Mesothelial cell of epicardium (in vitro differentiated cells): ENCODE data around the gene TMEM131L. TPM values are rescaled to one million over a fixed set of nuclear protein-coding genes. Genes with fewer than 3 reads are reported as not detected.
A peak's percentile ranks its signal among the peaks of the same experiment; 100 is the strongest.

ENCODE experiments used
- DNase-seq, 2 experiments: peaks; one replicate each; pipeline ENCODE4 v3.0.0; 2021; ENCODE audit warnings: low spot score in 2 of 2; ENCODE audit not compliant: unreplicated experiment in 2 of 2
- H3K27ac Mint-ChIP-seq: 2 replicates; pipeline ENCODE4 v1.8.0; 2021; ENCODE audit warnings: mixed read lengths
- H3K27me3 Mint-ChIP-seq: 2 replicates; pipeline ENCODE4 v1.8.0; 2021; ENCODE audit warnings: low read depth, mixed read lengths
- H3K36me3 Mint-ChIP-seq: 2 replicates; pipeline ENCODE4 v1.8.0; 2021; ENCODE audit warnings: mixed read lengths
- H3K4me1 Mint-ChIP-seq: 2 replicates; pipeline ENCODE4 v1.8.0; 2021; ENCODE audit warnings: mixed read lengths
- H3K4me3 Mint-ChIP-seq: 2 replicates; pipeline ENCODE4 v1.8.0; 2021; ENCODE audit warnings: mild to moderate bottlenecking, moderate library complexity, mixed read lengths
- H3K9me3 Mint-ChIP-seq: 2 replicates; pipeline ENCODE4 v1.8.0; 2021; ENCODE audit warnings: mixed read lengths
- CTCF ChIP-seq: fragments of 200-600 bp; sonication (generic); IDR thresholded peaks from one replicate; pipeline ENCODE4 v1.5.0; 2021; ENCODE audit warnings: antibody characterized with exemption; ENCODE audit not compliant: unreplicated experiment
- total RNA-seq: library from RNA; stranded (reverse); gene quantifications from 3 replicates; pipeline ENCODE4 v1.2.1, GENCODE V29; 2021

TMEM131L gene
- total RNA-seq, 1 donor from 2014 or later = 13.9 TPM

DNA sequence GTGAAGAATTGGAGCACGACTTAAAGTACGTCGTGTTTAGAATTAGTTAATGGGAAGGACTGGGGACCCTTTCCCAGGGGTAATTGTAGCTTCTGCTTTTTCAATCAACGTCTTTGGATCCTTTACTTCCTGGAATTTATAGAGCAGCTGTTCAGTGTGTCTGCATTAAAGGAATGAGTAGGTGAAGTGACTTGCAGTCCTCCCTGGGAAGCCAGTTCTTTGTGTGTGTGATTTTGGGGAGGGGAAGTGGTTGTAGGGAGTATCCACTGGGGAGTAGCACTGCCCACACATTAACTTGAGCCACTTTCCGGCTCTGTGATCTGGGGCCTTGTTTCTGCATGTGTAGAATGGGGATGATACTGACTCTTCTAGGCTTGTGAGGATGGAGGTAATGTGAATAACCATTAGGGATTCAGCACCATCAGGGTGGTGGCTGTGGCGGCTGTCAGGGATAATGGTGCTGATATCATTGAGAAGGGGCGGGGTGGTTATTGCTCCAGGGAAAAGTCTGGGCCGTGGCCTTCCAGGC, 54.7 kb downstream of the TMEM131L start:
- Mint-ChIP-seq H3K27me3 (no peaks in the 10 kb centered on the region), H3K4me1 (peaks cover 43% of the 10 kb centered on the region), H3K4me3 (no peak overlapping the region), H3K36me3 (no peaks in the 10 kb centered on the region), H3K27ac (peak overlapping the region; percentile 43), H3K9me3 (peaks cover 6% of the 10 kb centered on the region)
- no peak for TF ChIP-seq CTCF
- no peak for DNase-seq

- Mint-ChIP-seq H3K27ac (no peak overlapping the region), H3K4me1 (peaks cover 43% of the 10 kb centered on the region), H3K9me3 (peaks cover 6% of the 10 kb centered on the region), H3K4me3 (no peak overlapping the region), H3K36me3 (no peaks in the 10 kb centered on the region), H3K27me3 (no peaks in the 10 kb centered on the region)
- TF ChIP-seq CTCF = no peak
- DNase-seq = no peak
Observed at GRCh38 chr4:153521478-153521877, 55.3 kb downstream of the TMEM131L start.

DNA sequence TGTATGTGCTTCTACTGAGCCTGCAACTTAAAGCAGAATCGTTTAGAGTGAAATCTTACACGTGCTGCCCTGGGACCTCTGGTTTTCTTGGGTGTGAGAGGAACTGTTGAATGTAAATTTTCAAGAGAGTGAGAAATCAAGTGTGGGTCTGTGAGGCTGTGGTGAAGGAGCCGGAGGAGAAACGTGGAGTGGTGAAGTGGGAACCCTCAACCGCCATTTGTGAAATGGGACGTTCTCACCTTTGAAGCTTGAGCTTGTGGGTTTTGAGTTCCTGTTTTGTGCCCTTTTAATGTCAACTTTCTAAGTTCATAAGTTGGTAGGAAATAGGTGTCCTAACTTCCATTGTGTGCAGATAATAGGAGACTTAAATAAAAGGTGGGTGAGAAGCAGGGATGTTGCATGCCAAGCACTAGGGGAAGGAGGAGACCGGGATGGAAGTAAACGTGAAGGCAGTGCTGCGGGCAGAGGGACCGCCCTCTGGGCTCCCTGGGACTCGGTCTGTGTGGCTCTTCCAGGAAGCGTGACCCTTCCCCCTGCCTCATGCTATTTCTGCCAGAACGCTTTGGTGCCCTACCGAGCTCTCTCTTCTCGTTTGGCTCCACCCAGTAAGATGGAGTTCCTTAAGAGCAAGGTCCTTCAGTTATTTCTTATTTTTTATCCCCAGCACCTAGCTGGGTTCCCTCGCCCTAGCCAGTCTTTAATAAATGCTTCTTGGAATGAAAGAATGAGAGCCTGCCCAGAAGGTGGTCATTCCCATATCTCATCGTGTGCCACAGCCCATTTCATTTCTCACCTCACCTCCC, 56.0 kb downstream of the TMEM131L start:
- no peak for TF ChIP-seq CTCF
- Mint-ChIP-seq H3K4me3 (no peak overlapping the region), H3K36me3 (no peaks in the 10 kb centered on the region), H3K27me3 (no peaks in the 10 kb centered on the region), H3K9me3 (peaks cover 6% of the 10 kb centered on the region), H3K27ac (no peak overlapping the region), H3K4me1 (peaks cover 41% of the 10 kb centered on the region)
- DNase-seq = no peak

DNA sequence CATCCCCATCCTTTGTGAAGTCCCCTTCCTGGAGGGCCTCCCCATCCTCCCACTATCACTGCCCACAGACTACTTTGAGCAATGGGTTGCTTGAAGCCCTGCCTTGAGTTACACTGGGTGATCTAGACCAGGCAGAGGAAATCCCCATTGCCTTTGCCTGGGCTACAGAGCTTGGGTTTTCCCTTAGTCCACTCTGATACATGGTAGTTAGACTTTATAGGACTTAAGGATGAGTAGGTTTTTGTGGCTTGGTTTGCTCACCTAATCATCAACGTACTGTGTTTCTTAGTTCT, 56.6 kb downstream of the TMEM131L start:
- H3K36me3 Mint-ChIP-seq = no peaks in the 10 kb centered on the region
- H3K4me3 Mint-ChIP-seq = no peak overlapping the region
- H3K27me3 Mint-ChIP-seq = no peaks in the 10 kb centered on the region
- H3K9me3 Mint-ChIP-seq = peaks cover 6% of the 10 kb centered on the region
- H3K4me1 Mint-ChIP-seq = peaks cover 38% of the 10 kb centered on the region
- TF ChIP-seq CTCF = no peak
- DNase-seq = no peak
- no peak overlapping the region for H3K27ac Mint-ChIP-seq

GRCh38 chr4:153523164-153523796, 57.1 kb downstream of the TMEM131L start:
- Mint-ChIP-seq H3K9me3 (peaks cover 6% of the 10 kb centered on the region), H3K36me3 (no peaks in the 10 kb centered on the region), H3K4me3 (no peak overlapping the region), H3K4me1 (peaks cover 36% of the 10 kb centered on the region), H3K27ac (peak overlapping the region; percentile 11), H3K27me3 (no peaks in the 10 kb centered on the region)
- no peak for DNase-seq
- TF ChIP-seq CTCF = no peak
